ENCODE results near the gene HDHD5.

HDHD5 gene

DNA sequence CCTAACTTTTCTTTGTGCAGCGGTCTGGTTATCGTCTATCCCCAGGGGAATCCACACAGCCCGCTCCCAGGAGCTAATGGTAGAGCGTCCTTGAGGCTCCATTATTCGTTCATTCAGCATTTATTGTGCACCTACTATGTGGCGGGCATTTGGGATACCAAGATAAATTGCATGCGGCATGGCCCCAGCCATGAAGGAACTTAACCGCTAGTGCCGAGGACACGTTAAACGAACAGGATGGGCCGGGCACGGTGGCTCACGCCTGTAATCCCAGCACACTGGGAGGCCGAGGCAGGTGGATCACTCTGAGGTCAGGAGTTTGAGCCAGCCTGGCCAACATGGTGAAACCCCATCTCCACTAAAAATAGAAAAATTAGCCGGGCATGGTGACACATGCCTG lies 49.1 kb downstream of the HDHD5 start:
- Histone ChIP-seq H3K4me1 (ENCODE audit: low read depth, poor library complexity, severe bottlenecking) (no peaks in the 10 kb centered on the region), H3K9ac (no peak overlapping the region), H3K4me3 (IDR thresholded peaks at IDR 0.05; ENCODE audit: insufficient read depth, low read depth, low read length) (no peak overlapping the region), H3K36me3 (ENCODE audit: insufficient read depth) (no peaks in the 10 kb centered on the region), H3K27ac (no peak overlapping the region), H2AFZ (ENCODE audit: low read depth) (no peak overlapping the region), H3K79me2 (ENCODE audit: insufficient read depth, low read depth) (no peaks in the 10 kb centered on the region), H3K4me2 (no peak overlapping the region), H4K20me1 (ENCODE audit: insufficient read depth) (no peaks in the 10 kb centered on the region), H3K27me3 (ENCODE audit: insufficient read depth, low read depth) (no peaks in the 10 kb centered on the region)
- TF ChIP-seq, protein P1, sequence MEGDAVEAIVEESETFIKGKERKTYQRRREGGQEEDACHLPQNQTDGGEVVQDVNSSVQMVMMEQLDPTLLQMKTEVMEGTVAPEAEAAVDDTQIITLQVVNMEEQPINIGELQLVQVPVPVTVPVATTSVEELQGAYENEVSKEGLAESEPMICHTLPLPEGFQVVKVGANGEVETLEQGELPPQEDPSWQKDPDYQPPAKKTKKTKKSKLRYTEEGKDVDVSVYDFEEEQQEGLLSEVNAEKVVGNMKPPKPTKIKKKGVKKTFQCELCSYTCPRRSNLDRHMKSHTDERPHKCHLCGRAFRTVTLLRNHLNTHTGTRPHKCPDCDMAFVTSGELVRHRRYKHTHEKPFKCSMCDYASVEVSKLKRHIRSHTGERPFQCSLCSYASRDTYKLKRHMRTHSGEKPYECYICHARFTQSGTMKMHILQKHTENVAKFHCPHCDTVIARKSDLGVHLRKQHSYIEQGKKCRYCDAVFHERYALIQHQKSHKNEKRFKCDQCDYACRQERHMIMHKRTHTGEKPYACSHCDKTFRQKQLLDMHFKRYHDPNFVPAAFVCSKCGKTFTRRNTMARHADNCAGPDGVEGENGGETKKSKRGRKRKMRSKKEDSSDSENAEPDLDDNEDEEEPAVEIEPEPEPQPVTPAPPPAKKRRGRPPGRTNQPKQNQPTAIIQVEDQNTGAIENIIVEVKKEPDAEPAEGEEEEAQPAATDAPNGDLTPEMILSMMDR (conservative IDR thresholded peaks at IDR 0.05; ENCODE audit: low read depth, low read length), result no peak

DNA sequence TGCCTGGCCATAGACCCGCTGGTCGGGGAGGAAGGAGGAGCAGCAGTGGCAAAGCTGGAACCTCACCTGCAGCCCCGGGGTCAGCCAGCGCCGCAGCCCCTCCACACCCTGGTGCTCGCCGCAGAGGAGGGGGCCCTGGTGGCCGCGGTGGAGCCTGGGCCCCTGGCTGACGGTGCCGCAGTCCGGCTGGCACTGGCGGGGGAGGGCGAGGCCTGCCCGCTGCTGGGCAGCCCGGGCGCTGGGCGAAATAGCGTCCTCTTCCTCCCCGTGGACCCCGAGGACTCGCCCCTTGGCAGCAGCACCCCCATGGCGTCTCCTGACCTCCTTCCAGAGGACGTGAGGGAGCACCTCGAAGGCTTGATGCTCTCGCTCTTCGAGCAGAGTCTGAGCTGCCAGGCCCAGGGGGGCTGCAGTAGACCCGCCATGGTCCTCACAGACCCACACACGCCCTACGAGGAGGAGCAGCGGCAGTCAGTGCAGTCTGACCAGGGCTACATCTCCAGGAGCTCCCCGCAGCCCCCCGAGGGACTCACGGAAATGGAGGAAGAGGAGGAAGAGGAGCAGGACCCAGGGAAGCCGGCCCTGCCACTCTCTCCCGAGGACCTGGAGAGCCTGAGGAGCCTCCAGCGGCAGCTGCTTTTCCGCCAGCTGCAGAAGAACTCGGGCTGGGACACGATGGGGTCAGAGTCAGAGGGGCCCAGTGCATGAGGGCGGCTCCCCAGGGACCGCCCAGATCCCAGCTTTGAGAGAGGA lies 49.8 kb downstream of the HDHD5 start:
- Histone ChIP-seq H3K9ac (no peak overlapping the region), H3K36me3 (ENCODE audit: insufficient read depth) (no peaks in the 10 kb centered on the region), H3K4me3 (IDR thresholded peaks at IDR 0.05; ENCODE audit: insufficient read depth, low read depth, low read length) (no peak overlapping the region), H4K20me1 (ENCODE audit: insufficient read depth) (no peaks in the 10 kb centered on the region), H2AFZ (ENCODE audit: low read depth) (no peak overlapping the region), H3K79me2 (ENCODE audit: insufficient read depth, low read depth) (no peaks in the 10 kb centered on the region), H3K27me3 (ENCODE audit: insufficient read depth, low read depth) (no peaks in the 10 kb centered on the region), H3K27ac (no peak overlapping the region), H3K4me1 (ENCODE audit: low read depth, poor library complexity, severe bottlenecking) (no peaks in the 10 kb centered on the region), H3K4me2 (no peak overlapping the region)
- TF ChIP-seq, protein P1 (conservative IDR thresholded peaks at IDR 0.05; ENCODE audit: low read depth, low read length), result no peak

DNA sequence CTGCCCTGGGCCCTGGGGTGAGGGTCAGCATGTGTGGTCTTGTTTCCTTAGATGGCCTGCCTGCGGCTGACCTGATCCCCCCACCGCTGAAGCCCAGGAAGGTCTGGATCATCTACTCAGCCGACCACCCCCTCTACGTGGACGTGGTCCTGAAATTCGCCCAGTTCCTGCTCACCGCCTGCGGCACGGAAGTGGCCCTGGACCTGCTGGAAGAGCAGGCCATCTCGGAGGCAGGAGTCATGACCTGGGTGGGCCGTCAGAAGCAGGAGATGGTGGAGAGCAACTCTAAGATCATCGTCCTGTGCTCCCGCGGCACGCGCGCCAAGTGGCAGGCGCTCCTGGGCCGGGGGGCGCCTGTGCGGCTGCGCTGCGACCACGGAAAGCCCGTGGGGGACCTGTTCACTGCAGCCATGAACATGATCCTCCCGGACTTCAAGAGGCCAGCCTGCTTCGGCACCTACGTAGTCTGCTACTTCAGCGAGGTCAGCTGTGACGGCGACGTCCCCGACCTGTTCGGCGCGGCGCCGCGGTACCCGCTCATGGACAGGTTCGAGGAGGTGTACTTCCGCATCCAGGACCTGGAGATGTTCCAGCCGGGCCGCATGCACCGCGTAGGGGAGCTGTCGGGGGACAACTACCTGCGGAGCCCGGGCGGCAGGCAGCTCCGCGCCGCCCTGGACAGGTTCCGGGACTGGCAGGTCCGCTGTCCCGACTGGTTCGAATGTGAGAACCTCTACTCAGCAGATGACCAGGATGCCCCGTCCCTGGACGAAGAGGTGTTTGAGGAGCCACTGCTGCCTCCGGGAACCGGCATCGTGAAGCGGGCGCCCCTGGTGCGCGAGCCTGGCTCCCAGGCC lies 50.6 kb downstream of the HDHD5 start:
- no peaks in the 10 kb centered on the region for H3K36me3 ChIP-seq (ENCODE audit: insufficient read depth)
- no peak overlapping the region for H3K9ac ChIP-seq
- no peak overlapping the region for H3K4me2 ChIP-seq
- H3K27me3 ChIP-seq (ENCODE audit: insufficient read depth, low read depth), result no peaks in the 10 kb centered on the region
- TF ChIP-seq, protein P1 (conservative IDR thresholded peaks at IDR 0.05; ENCODE audit: low read depth, low read length), result no peak
- no peak overlapping the region for H3K27ac ChIP-seq
- no peak overlapping the region for H3K4me3 ChIP-seq (IDR thresholded peaks at IDR 0.05; ENCODE audit: insufficient read depth, low read depth, low read length)
- no peaks in the 10 kb centered on the region for H4K20me1 ChIP-seq (ENCODE audit: insufficient read depth)
- H3K79me2 ChIP-seq (ENCODE audit: insufficient read depth, low read depth), result no peaks in the 10 kb centered on the region
- H2AFZ ChIP-seq (ENCODE audit: low read depth), result no peak overlapping the region
- H3K4me1 ChIP-seq (ENCODE audit: low read depth, poor library complexity, severe bottlenecking), result no peaks in the 10 kb centered on the region

DNA sequence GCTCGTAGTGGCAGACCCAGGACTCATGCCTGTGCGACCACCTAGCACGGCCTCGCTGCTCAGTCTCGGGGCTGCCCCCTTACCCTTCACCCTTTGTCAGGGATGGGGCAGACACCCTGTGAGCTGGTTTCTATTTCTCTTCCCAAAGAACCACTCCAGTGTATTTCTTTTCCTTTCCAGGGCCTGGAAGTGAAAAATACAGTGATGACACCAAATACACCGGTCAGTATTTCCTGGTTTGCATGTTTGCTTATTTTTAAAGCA lies 51.6 kb downstream of the HDHD5 start:
- no peak overlapping the region for H3K9ac ChIP-seq
- no peaks in the 10 kb centered on the region for H3K36me3 ChIP-seq (ENCODE audit: insufficient read depth)
- no peak overlapping the region for H2AFZ ChIP-seq (ENCODE audit: low read depth)
- H3K4me3 ChIP-seq (IDR thresholded peaks at IDR 0.05; ENCODE audit: insufficient read depth, low read depth, low read length), result no peak overlapping the region
- TF ChIP-seq, protein P1 (conservative IDR thresholded peaks at IDR 0.05; ENCODE audit: low read depth, low read length), result no peak
- H3K4me1 ChIP-seq (ENCODE audit: low read depth, poor library complexity, severe bottlenecking), result no peaks in the 10 kb centered on the region
- H3K27me3 ChIP-seq (ENCODE audit: insufficient read depth, low read depth), result no peaks in the 10 kb centered on the region
- H4K20me1 ChIP-seq (ENCODE audit: insufficient read depth), result no peaks in the 10 kb centered on the region
- no peaks in the 10 kb centered on the region for H3K79me2 ChIP-seq (ENCODE audit: insufficient read depth, low read depth)
- no peak overlapping the region for H3K4me2 ChIP-seq
- H3K27ac ChIP-seq, result no peak overlapping the region

Data from KMS-11 (cell line).